AG08395 (cell line): Measurements from ENCODE around the gene CTRL.
"Not testable (repeated sequence)": the region's sequence is repeated elsewhere in the genome, so short reads cannot be mapped to it uniquely, and the experiment has no call there.

Source experiments
- DNase-seq: peaks from one replicate; pipeline ENCODE4 v3.0.0; 2012; ENCODE audit warnings: mixed read lengths, low spot score

Gene CTRL

GRCh38 chr16:67923414-67924116, 8.1 kb downstream of the CTRL start:
- no peak for DNase-seq

DNA sequence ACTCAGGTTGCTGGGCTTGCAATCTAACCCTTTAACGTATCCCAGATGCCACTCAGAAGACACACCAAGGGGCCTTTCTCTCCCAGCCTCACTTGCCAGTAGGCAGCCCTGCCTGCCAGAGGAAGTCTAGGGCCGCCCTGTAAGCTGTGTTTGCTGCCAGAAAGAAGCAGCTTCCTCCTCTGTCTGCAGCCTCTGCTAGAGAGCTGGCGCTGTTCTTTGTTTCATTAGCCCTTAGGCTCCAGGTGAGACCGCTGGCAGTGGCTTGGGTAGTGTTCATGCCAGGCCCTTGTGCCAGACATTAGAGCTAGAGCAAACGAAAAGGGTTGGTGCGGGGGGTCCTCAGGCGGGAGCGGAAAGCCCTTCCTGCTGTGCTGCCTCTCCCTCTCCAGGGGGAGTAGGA, 8.9 kb downstream of the CTRL start:
- no peak for DNase-seq

DNA sequence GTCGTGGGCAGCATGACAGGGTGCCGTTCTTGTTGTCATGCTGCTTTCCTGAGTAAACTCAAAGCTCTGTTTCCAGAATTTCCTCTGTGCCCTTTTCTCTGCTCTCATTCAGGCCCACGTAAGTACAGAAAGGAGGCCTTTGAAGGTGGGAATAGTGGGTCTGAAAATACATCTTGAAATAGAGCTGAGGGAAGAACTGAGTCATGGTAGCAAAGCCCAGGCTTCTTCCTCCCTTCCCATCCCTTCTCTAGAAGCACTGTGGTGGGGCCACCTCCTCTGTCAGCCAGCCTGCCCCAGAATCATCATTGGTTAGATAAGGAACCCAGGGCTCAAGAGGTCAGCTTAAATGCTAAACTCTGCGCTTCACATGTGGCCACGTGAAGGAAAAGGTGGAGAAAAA, 9.4 kb downstream of the CTRL start:
- no peak for DNase-seq

DNA sequence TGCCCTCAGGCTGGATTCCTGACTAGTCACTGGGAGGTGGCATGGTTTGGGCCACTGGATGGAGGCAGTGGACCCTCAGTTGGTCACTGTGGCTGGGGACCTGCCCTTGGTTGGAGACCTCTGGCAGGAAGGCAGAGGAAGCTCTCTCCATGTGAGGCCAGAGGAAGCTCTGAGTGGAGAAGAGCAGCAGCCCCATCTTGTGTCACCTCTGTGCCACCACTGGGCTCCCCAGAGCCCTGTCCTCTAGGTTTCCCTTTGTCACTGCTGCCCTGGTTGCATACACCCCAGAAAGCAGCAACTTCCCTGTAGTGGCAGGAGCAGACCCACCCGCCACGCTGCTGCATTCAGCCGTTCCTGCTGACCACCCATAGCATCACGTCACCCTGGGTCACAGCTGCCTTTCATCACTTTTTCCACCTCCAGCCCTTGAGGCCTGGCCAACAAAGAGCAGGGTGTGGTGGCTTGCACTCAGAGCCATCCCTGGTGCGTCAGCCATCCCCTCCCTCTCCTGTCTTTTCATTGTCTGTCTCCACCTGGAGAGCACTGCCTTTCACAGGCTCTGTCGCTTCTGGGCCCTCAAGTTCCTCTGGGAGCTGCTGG, 11.9 kb downstream of the CTRL start:
- peak; percentile 62 for DNase-seq

- peak; percentile 91 for DNase-seq
Observed at GRCh38 chr16:67917852-67918236, 13.8 kb downstream of the CTRL start.

GRCh38 chr16:67917140-67917851, 14.4 kb downstream of the CTRL start:
- DNase-seq, result peak; percentile 45

DNA sequence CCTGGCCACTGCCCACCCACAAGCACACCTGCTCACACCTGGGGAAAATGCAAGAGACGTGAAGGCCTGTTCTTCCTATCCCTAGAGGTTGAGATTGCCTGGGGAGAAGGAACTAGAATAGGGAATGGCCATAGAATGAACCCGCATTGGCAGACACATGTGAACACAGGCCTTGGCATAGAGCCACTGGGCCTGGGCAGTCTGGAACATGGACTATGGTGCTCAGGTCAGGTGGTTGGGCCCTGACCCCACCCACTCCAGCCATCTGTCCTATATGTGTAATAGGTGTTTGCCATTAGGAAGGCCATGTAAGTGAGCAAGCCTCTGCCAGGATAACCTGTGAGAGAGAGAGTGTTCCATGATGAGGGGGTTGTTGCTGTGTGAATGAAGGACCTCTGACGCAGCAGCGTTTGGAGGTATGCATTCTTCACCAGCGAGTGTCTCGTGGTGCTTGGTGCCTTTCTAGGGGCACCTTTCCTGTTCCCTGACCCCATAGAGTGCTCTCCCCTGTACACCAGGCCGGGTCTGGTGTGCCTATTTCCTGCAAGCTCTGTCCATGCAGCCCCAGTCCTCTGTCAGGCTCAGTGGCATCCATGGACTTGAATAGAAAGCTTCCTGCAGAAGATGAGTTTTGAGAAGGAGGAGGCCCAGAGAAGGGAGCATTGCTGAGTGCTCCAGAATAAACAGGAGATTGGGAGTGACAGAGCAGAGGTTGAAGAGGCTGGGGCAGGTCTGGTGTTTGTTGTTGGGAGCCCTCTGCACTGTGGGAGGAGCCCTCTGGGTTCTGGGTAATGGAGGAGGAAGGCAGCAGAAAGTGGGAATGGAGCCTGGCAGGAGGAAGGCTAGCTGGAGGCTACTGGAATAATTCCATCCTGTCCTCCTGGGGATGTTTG, 15.6 kb downstream of the CTRL start:
- DNase-seq, result no peak

DNA sequence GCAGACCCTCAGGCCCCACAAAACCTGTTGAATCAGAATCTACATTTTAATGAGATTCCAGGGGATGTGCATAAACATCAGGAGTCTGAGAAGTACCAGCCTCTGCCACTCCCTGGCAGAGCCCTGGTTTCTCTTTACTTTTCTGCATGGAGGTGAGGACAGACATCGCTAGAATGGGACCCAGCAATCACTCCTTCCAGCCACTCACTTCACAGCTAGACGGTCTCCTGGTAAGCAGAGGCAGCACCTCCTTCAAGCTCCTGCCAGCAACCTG, 16.2 kb downstream of the CTRL start:
- DNase-seq, result not testable (repeated sequence)

- no peak for DNase-seq
Observed at GRCh38 chr16:67914758-67915495, 16.7 kb downstream of the CTRL start.

DNA sequence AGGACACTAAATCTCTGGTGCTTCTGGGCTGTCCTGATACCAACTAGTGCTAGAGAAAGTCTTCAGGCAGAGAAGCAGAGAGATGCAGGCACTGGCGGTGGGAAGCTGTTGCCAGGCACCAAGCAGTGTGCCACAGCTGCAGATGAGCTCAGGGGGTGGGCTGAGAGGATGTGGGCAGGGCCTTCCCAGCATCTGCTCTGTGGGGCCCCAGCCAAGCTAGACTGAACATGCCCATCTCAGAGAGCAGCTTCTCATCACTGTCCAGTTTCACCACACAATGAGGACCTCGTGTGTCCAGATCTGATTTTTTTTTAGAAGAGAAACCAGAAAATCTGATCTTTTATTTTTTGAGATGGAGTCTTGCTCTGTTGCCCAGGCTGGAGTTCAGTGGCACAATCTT, 21.5 kb downstream of the CTRL start:
- peak; percentile 74 for DNase-seq

DNA sequence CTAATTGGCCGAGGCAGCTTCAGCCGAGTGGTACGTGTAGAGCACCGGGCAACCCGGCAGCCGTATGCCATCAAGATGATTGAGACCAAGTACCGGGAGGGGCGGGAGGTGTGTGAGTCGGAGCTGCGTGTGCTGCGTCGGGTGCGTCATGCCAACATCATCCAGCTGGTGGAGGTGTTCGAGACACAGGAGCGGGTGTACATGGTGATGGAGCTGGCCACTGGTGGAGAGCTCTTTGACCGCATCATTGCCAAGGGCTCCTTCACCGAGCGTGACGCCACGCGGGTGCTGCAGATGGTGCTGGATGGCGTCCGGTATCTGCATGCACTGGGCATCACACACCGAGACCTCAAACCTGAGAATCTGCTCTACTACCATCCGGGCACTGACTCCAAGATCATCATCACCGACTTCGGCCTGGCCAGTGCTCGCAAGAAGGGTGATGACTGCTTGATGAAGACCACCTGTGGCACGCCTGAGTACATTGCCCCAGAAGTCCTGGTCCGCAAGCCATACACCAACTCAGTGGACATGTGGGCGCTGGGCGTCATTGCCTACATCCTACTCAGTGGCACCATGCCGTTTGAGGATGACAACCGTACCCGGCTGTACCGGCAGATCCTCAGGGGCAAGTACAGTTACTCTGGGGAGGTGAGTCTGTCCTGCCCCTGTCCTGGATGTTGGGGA, 22.5 kb downstream of the CTRL start:
- DNase-seq, result no peak

DNA sequence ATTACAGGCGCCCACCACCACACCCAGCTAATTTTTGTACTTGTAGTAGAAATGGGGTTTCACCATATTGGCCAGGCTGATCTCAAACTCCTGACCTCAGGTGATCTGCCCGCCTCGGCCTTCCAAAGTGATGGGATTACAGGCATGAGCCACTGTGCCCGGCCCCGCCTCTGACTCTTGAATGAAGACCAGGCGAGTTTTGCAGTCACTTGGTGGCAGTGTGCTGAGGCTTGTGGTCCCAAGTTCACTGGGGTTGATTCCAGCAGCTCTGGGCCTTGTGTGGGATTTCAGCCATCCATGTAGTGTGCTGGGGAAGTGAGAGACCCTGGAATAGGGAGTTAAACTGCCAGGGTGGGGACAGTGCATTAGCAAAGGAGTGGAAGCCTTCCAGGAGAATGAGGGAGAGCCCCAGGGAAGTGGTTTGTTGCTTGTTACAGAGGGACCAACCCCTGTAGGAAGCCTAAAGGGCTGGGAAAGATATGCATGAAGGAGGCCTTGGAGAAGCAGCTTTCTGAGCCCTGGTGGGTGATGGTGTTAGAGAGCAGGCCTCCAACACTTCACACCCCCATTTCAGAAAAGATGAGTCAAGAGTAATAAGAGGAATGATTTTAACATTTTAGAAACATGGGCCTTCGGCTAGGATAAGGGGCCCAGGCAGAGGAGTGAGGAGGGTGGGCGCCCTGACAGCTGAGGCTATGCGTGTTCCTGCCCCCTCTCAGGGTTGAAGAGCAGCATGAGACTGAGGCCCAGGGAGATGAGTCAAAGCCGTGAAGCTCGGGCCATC, 24.1 kb downstream of the CTRL start:
- no peak for DNase-seq

DNA sequence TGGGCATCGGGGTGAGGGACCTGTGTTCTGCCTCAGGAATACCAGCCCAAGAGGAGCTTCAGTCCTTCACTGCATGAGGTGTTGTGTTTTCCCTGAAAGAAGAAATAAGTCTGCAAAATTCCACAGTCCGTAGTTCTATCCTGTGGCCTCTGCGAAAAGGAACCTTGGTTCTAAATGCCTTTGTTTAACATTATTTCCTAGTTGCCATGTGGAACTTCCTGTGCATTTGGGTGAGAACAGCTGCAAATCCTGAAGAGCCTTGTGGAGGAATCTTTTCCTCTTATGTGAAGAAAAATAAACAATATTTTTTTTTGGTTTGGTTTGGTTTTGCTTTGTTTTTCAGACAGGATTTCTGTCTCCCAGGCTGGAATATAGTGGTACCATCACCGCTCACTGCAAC, 28.8 kb downstream of the CTRL start:
- no peak for DNase-seq

DNA sequence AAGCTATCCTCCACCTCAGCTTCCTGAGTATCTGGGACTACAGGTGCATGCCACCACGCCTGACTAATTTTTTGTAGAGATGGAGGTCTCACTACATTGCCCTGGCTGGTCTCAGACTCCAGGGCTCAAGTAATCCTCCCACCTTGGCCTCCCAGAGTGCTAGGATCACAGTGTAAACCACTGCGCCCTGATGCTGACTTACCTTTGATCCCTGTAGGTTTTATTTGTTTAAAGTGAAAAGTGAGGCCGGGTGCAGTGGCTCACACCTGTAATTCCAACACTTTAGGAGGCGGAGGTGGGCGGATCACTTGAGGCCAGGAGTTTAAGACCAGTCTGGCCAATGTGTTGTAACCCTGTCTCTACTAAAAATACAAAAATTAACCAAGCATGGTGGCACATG, 29.9 kb downstream of the CTRL start:
- no peak for DNase-seq

- peak; percentile 19 for DNase-seq
Observed at GRCh38 chr16:67897231-67897630, 34.4 kb downstream of the CTRL start.

DNA sequence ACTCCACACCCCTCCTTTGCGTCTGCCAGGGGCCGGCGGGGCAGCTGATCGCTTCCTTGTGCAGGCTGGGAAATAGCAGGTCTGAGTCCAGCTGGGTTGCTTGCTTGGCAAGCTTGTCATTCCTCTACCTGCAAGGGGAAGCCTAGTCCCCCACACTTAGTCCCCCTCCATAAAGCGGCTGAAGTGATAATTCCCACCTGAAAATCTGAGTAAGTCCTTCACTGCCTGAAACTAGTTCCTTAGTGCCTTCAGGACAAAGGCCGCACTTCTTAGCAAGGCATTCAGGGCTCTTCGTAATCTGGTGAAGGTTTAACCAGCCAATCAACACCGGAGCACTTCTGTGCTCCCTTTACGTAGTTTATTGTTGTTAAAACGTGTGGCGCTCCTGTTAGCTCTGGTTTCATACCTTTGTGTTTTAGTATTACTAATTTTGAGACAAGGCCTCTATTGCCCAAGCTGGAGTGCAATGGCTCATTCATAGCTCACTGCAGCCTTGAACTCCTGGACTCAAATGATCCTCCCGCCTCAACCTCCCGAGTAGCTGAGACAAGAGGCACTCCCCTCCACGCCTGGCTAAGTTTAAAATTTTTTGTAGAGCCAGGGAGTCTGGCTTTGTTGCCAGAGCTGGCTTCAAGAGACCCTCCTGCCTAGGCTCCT, 37.8 kb downstream of the CTRL start:
- peak; percentile 27 for DNase-seq

DNA sequence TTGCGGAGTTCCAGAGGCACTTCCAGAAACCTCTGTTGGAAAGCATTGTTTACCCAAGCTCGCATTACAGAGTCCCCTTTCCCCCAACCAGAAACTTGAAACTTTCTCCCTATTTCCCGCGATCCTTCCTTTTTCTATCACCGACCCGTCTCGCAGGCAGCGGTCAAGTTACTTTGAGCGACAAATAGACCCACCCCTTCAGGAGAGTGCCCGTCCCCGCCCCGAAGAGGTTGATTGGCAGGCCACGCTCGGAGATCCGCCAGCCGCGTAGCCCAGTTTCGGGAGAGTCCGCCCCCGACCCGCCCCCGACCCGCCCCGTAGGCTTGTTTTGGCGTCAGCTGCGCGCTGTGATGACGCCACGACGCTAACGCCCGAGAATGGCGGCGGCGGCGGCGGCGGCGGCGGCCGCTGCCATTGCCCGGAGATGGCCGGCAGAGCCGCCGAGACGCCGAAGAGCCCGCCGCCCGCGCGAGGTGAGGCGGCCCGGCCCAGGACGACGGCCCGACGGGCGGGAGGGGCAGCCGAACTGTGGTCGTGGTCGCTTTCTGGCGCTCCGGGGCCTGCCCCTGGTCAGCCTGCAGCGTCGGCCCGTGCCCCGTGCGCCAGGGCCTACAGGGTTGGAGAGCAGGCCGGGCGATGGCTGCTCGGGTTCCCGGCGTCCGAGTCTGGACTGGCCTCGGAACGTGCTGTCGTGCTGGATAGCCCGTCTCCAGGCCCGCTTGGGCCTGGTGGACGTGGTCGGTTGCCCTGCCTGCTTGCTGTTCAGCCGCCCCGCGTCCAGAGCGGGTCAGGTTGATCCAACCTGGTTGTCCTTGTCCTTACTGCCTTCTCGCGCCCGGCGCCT, 38.5 kb downstream of the CTRL start, which contains the start of gene PSKH1:
PSKH1 (plus strand) TSS at position 356 of the 844 bp plus-strand sequence. CDS start 15,496 bp downstream, outside the sequence.
- peak; percentile 100 for DNase-seq

DNA sequence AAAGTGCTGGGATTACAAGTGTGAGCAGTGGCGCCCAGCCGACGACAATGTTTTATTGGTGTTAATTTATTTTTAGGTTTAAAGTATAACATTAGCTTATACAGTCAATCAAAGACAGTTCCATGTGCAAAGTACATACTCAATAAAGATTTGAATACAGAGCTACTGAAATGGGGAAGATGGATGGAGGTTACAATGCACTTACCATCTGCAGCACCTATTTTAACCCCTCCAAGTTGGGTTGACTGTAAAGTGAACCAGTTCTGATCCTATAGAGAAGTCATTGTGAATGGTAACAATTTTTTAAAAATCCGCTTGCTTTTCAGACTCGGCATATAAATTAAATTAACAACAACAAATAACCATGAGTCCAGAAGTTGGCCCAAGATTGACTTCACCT, 39.3 kb downstream of the CTRL start:
- DNase-seq, result no peak

DNA sequence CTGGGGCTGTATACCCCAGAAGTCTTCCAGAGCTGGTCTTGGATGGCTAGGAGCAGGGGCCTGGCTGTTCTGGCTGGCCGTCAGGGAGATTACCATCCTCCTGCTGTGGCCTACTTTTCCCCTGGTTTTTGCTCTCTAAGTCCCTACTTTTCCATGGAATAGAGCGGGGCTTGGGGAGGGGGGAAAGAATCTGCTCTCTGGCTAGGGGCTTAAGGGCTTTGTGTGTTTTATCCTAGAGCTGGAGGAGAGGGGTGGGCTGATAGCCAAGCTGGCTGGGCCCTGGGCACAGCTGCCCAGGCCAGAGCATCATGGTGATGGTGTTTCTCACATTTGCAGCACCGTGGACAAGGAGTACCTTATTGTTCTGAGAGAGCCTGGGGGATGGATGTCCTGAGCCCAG, 43.3 kb downstream of the CTRL start:
- DNase-seq, result no peak
